ENCODE data around the gene DNAH3. TPM values are rescaled to one million over a fixed set of nuclear protein-coding genes. Genes with fewer than 3 reads are reported as not detected.

The DNAH3 gene
- total and polyA plus RNA-seq, 2 of the 8 experiments (the other 6 are each of a cell fraction or from before 2014, with no cell fraction given), result 0.57 to 0.71 TPM

- Histone ChIP-seq H3K79me1 (ENCODE audit: low read depth, low read length) (no peaks in the 10 kb centered on the region), H4K20me1 (replicated peaks in 1 of 2; ENCODE audit: control insufficient read depth in 1 of 2, insufficient read depth in 2 of 2, low read length in 2 of 2) (no peaks in the 10 kb centered on the region), H3K27ac (ENCODE audit: low read depth, low read length) (no peak overlapping the region), H3K27me3 (replicated peaks in 1 of 4; ENCODE audit: control insufficient read depth in 3 of 4, extremely low read depth in 1 of 4, insufficient read depth in 3 of 4, low read length in 3 of 4) (no peaks in the 10 kb centered on the region; a peak in 1 of 7 replicates), H4K5ac (ENCODE audit: insufficient read length, low read depth, low read length) (no peak overlapping the region), H3K4me2 (ENCODE audit: insufficient read depth in 1 of 2, low read depth in 2 of 2, low read length in 2 of 2) (no peak overlapping the region), H3K23ac (ENCODE audit: insufficient read length) (no peak overlapping the region), H3K4ac (replicated peaks; ENCODE audit: insufficient read length, low read depth, low read length) (no peak overlapping the region), H3K9me3 (ENCODE audit: insufficient read depth in 2 of 2, low read depth in 1 of 2, low read length in 1 of 2) (no peaks in the 10 kb centered on the region), H2AFZ (ENCODE audit: low read length) (no peak overlapping the region), H3K79me2 (ENCODE audit: control insufficient read depth in 1 of 2, insufficient read depth in 2 of 2, low read length in 2 of 2) (no peaks in the 10 kb centered on the region), H3K14ac (ENCODE audit: insufficient read length) (no peak overlapping the region), H2AK5ac (ENCODE audit: low read depth, low read length) (no peak overlapping the region), H4K8ac (ENCODE audit: extremely low read depth, insufficient read depth, low read length) (no peak overlapping the region), H3K4me3 (ENCODE audit: extremely low read depth in 1 of 4, insufficient read depth in 2 of 4, low read depth in 3 of 4, low read length in 4 of 4) (no peak overlapping the region), H2BK15ac (ENCODE audit: low read length) (no peak overlapping the region; the same call in 1 of the 2 replicates), H3K9ac (replicated peaks in 1 of 4; ENCODE audit: extremely low read depth in 1 of 4, low read depth in 3 of 4, low read length in 3 of 4) (0 out of 7 replicates have a peak overlapping the region, but pooled peaks of 1 of the 4 experiments have one; percentile 15), H2BK12ac (ENCODE audit: low read depth, low read length) (no peak overlapping the region), H4K91ac (replicated peaks; ENCODE audit: insufficient read length, low read length) (no peak overlapping the region), H3K4me1 (replicated peaks in 1 of 4; ENCODE audit: control insufficient read depth in 3 of 4, insufficient read depth in 4 of 4, low read length in 3 of 4) (0 out of 7 replicates have a peak, but pooled peaks cover 0 to 2% (median 0%) of the 10 kb centered on the region in 4 experiments), H3K56ac (replicated peaks; ENCODE audit: insufficient read length, low read depth, low read length) (no peak overlapping the region), H3K36me3 (ENCODE audit: control insufficient read depth in 2 of 4, insufficient read depth in 4 of 4, low read length in 3 of 4) (no peaks in the 10 kb centered on the region), H2BK5ac (ENCODE audit: low read depth, low read length) (no peak overlapping the region), H2BK120ac (replicated peaks; ENCODE audit: low read depth, low read length) (no peak overlapping the region), H3K18ac (ENCODE audit: extremely low read depth, low read length) (no peak overlapping the region), H2BK20ac (ENCODE audit: low read length) (no peak overlapping the region), H3K23me2 (ENCODE audit: low read depth, low read length) (no peaks in the 10 kb centered on the region; the same call in 1 of the 2 replicates)
- CTCF ChIA-PET (ENCODE audit: partially characterized antibody), result interaction anchor here (0.8 kb wide), 1 partner anchor 9 kb away, joined by 3 read pairs; no protein-coding TSS in a partner anchor
- no peak for FAIRE-seq
- no peak for DNase-seq (ENCODE audit: low read depth in 1 of 2, low spot score in 2 of 2)
- 67% methylated on average over 1 of the region's 1 CpG; no CpG with 5 or more reads in 1 of the 2 experiments for whole genome bisulfite sequencing, 2 experiments (ENCODE audit: extremely low coverage in 1 of 2, insufficient coverage in 1 of 2, insufficient read length in 1 of 2, insufficient replicate concordance in 2 of 2, low coverage in 1 of 2, low lambda C conversion rate in 2 of 2, missing lambda C conversion rate in 1 of 2)
- POLR2A ChIA-PET (ENCODE audit: partially characterized antibody), result no interaction called here
- TF ChIP-seq KDM1A (IDR thresholded peaks at IDR 0.05; ENCODE audit: borderline replicate concordance, low read length) (no peak), GABPA (IDR thresholded peaks at IDR 0.05; ENCODE audit: borderline replicate concordance, insufficient read depth, low read length) (no peak), TEAD4 (IDR thresholded peaks at IDR 0.05; ENCODE audit: low read depth, low read length) (no peak), TAF7 (optimal IDR thresholded peaks at IDR 0.05; ENCODE audit: borderline replicate concordance, low read depth, low read length) (no peak), POLR2A (IDR thresholded peaks at IDR 0.05; ENCODE audit: control extremely low read depth in 1 of 2, low read depth in 2 of 2, low read length in 2 of 2) (no peak), YY1 (IDR thresholded peaks at IDR 0.05; ENCODE audit: low read depth, low read length) (no peak), JUN (IDR thresholded peaks at IDR 0.05; ENCODE audit: low read depth, low read length) (no peak), CHD1 (IDR thresholded peaks at IDR 0.05; ENCODE audit: low read depth, low read length) (no peak), RAD21 (IDR thresholded peaks at IDR 0.05 in 1 of 2, conservative IDR thresholded peaks at IDR 0.05 in 1 of 2; ENCODE audit: low read depth in 2 of 2, low read length in 2 of 2) (no peak), SP2 (IDR thresholded peaks at IDR 0.05; ENCODE audit: low read length) (no peak), TAF1 (IDR thresholded peaks at IDR 0.05; ENCODE audit: low read depth, low read length) (no peak), EZH2 (IDR thresholded peaks at IDR 0.05; ENCODE audit: low read depth, low read length, severe bottlenecking) (no peak)
- TF ChIP-seq, protein P1, sequence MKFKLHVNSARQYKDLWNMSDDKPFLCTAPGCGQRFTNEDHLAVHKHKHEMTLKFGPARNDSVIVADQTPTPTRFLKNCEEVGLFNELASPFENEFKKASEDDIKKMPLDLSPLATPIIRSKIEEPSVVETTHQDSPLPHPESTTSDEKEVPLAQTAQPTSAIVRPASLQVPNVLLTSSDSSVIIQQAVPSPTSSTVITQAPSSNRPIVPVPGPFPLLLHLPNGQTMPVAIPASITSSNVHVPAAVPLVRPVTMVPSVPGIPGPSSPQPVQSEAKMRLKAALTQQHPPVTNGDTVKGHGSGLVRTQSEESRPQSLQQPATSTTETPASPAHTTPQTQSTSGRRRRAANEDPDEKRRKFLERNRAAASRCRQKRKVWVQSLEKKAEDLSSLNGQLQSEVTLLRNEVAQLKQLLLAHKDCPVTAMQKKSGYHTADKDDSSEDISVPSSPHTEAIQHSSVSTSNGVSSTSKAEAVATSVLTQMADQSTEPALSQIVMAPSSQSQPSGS (IDR thresholded peaks at IDR 0.05; ENCODE audit: low read length), result no peak
Observed at GRCh38 chr16:21097151-21097550, 53.5 kb downstream of the DNAH3 start.

Measured in H1 (cell line).